Gastroesophageal sphincter (tissue), 4 donors: ENCODE measurements around the gene GPR156. TPM values are rescaled to one million over a fixed set of nuclear protein-coding genes. Genes with fewer than 3 reads are reported as not detected.
"Not testable (repeated sequence)": the region's sequence is repeated elsewhere in the genome, so short reads cannot be mapped to it uniquely, and the experiment has no call there.

Source experiments
- ATAC-seq: fragments of 150-250 bp; one replicate; pipeline ENCODE4 v1.9.1; 2016; ENCODE audit warnings: mild to moderate bottlenecking, moderate library complexity
- H3K27ac ChIP-seq, 4 donors: fragments of 200-600 bp; sonication (generic) in 3 of 4; 1 replicate in 3 of 4; 2 replicates in 1 of 4; pipeline ENCODE4 v1.5.1; 2016 to 2019
- H3K27me3 ChIP-seq: fragments of 200-600 bp; sonication (generic); one replicate; pipeline ENCODE4 v1.5.1; 2019
- H3K36me3 ChIP-seq, 2 donors: fragments of 200-600 bp; sonication (generic); one replicate each; pipeline ENCODE4 v1.5.1; 2019; ENCODE audit warnings: control low read depth in 1 of 2
- H3K4me1 ChIP-seq, 3 donors: fragments of 200-600 bp; sonication (generic); 1 replicate in 2 of 3; 2 replicates in 1 of 3; pipeline ENCODE4 v1.5.1; 2016 to 2019; ENCODE audit warnings: control low read depth in 2 of 3
- H3K4me3 ChIP-seq, 2 donors: fragments of 200-600 bp; sonication (generic); one replicate each; pipeline ENCODE4 v1.5.1; 2019; ENCODE audit warnings: mild to moderate bottlenecking in 1 of 2, moderate library complexity in 1 of 2
- H3K9me3 ChIP-seq, 3 donors: fragments of 200-600 bp; sonication (generic); one replicate each; pipeline ENCODE4 v1.5.1; 2017 to 2019; ENCODE audit warnings: control low read depth in 2 of 3
- CTCF ChIP-seq, 4 experiments: fragments of 200-600 bp in 2 of 4; fragments of 450-650 bp in 2 of 4; sonication (generic) in 1 of 4; IDR thresholded peaks; one replicate each; pipeline ENCODE4 v1.5.1; 2017 to 2019; ENCODE audit warnings: antibody characterized with exemption in 4 of 4, mild to moderate bottlenecking in 2 of 4, moderate library complexity in 2 of 4
- EP300 ChIP-seq: sonication (generic); formaldehyde crosslinking; IDR thresholded peaks from one replicate; pipeline ENCODE4 v1.6.1; 2017; ENCODE audit warnings: antibody characterized with exemption, mild to moderate bottlenecking
- POLR2A ChIP-seq, 2 donors: fragments of 450-650 bp; IDR thresholded peaks; one replicate each; pipeline ENCODE4 v1.6.1; 2017; ENCODE audit warnings: antibody characterized with exemption in 2 of 2, mild to moderate bottlenecking in 2 of 2, moderate library complexity in 1 of 2
- POLR2AphosphoS5 ChIP-seq: sonication (generic); formaldehyde crosslinking; IDR thresholded peaks from one replicate; pipeline ENCODE4 v1.6.1; 2017; ENCODE audit warnings: antibody characterized with exemption
- WGBS, 2 donors: methylation state at CpG; one replicate each; pipeline ENCODE4 v1.1.5; 2018; ENCODE audit warnings: low coverage in 1 of 2; 5-methylcytosine and 5-hydroxymethylcytosine counted together
- total RNA-seq, 4 donors: library from RNA; depleted of rRNA; stranded (reverse); fragments of >200 nt; gene quantifications; one replicate each; pipeline ENCODE4 v1.1.0, GENCODE V29; 2016

GPR156 gene
- total RNA-seq, 4 donors from 2014 or later: 0.16 to 0.73 (median 0.29) TPM

GRCh38 chr3:120300971-120301370, 15.9 kb upstream of the GPR156 start:
- no peaks in the 10 kb centered on the region for H3K27me3 ChIP-seq
- no peak overlapping the region for H3K27ac ChIP-seq
- ATAC-seq: no peak
- WGBS, 2 donors: 84 to 93% methylated on average over 3 of the region's 3 CpGs
- no peak for TF ChIP-seq EP300
- no peak for TF ChIP-seq CTCF (IDR thresholded peaks at IDR 0.05)
- TF ChIP-seq POLR2A (IDR thresholded peaks at IDR 0.05): no peak
- no peak for TF ChIP-seq POLR2AphosphoS5
- no peak overlapping the region for H3K4me3 ChIP-seq
- no peaks in the 10 kb centered on the region for H3K36me3 ChIP-seq
- no peaks in the 10 kb centered on the region for H3K4me1 ChIP-seq
- H3K9me3 ChIP-seq: no peaks in the 10 kb centered on the region

GRCh38 chr3:120299403-120299802, 14.4 kb upstream of the GPR156 start:
- Histone ChIP-seq H3K27me3 (no peaks in the 10 kb centered on the region), H3K9me3 (peaks cover 0 to 7% (median 0%) of the 10 kb centered on the region in 3 donors), H3K4me3 (no peak overlapping the region), H3K27ac (no peak overlapping the region), H3K36me3 (no peaks in the 10 kb centered on the region), H3K4me1 (no peaks in the 10 kb centered on the region)
- TF ChIP-seq CTCF (IDR thresholded peaks at IDR 0.05) (no peak), POLR2A (IDR thresholded peaks at IDR 0.05) (no peak), EP300 (no peak), POLR2AphosphoS5 (no peak)
- no peak for ATAC-seq

- Histone ChIP-seq H3K4me3 (no peak overlapping the region), H3K27me3 (no peaks in the 10 kb centered on the region), H3K36me3 (no peaks in the 10 kb centered on the region), H3K4me1 (no peaks in the 10 kb centered on the region), H3K9me3 (peaks cover 0 to 12% (median 0%) of the 10 kb centered on the region in 3 donors), H3K27ac (no peak overlapping the region)
- ATAC-seq: no peak
- TF ChIP-seq POLR2A (IDR thresholded peaks at IDR 0.05) (no peak), POLR2AphosphoS5 (no peak)
Observed at GRCh38 chr3:120298996-120299395, 14.0 kb upstream of the GPR156 start.

GRCh38 chr3:120291552-120291951, 6.5 kb upstream of the GPR156 start:
- H3K36me3 ChIP-seq, H3K27me3 ChIP-seq, H3K4me3 ChIP-seq, ATAC-seq, H3K4me1 ChIP-seq, H3K27ac ChIP-seq: not testable (repeated sequence)
- 65% methylated on average over 2 of the region's 2 CpGs for WGBS, 2 donors
- H3K9me3 ChIP-seq: peaks cover 0 to 21% (median 0%) of the 10 kb centered on the region in 3 donors

GRCh38 chr3:120289636-120290035, 4.6 kb upstream of the GPR156 start:
- TF ChIP-seq POLR2A (IDR thresholded peaks at IDR 0.05) (no peak), EP300 (no peak), POLR2AphosphoS5 (no peak), CTCF (IDR thresholded peaks at IDR 0.05) (no peak)
- Histone ChIP-seq H3K36me3 (no peaks in the 10 kb centered on the region), H3K9me3 (peaks cover 0 to 16% (median 0%) of the 10 kb centered on the region in 3 donors), H3K27me3 (no peaks in the 10 kb centered on the region), H3K4me1 (peaks cover 0 to 19% (median 0%) of the 10 kb centered on the region in 3 donors), H3K4me3 (no peak overlapping the region), H3K27ac (no peak overlapping the region)
- ATAC-seq: no peak
- WGBS, 2 donors: 80% methylated on average over 1 of the region's 16 CpGs; no CpG with 5 or more reads in 1 of the 2 donors

GRCh38 chr3:120286465-120286864, 1.4 kb upstream of the GPR156 start:
- no peak overlapping the region for H3K27ac ChIP-seq
- H3K9me3 ChIP-seq: no peaks in the 10 kb centered on the region
- no peaks in the 10 kb centered on the region for H3K27me3 ChIP-seq
- H3K36me3 ChIP-seq: no peaks in the 10 kb centered on the region
- WGBS, 2 donors: 58 to 60% methylated on average over 1 to 2 of the region's 2 CpGs
- H3K4me3 ChIP-seq: no peak overlapping the region
- peaks cover 0 to 22% (median 0%) of the 10 kb centered on the region in 3 donors for H3K4me1 ChIP-seq
- TF ChIP-seq POLR2AphosphoS5: no peak
- no peak for TF ChIP-seq EP300
- TF ChIP-seq POLR2A (IDR thresholded peaks at IDR 0.05): no peak
- no peak for TF ChIP-seq CTCF (IDR thresholded peaks at IDR 0.05)
- no peak for ATAC-seq
